ENCODE measurements around the gene CDC42EP4. TPM values are rescaled to one million over a fixed set of nuclear protein-coding genes. Genes with fewer than 3 reads are reported as not detected.

Gene CDC42EP4
- total and polyA plus RNA-seq, 2 experiments from 2014 or later: 4.4 to 19.9 TPM

DNA sequence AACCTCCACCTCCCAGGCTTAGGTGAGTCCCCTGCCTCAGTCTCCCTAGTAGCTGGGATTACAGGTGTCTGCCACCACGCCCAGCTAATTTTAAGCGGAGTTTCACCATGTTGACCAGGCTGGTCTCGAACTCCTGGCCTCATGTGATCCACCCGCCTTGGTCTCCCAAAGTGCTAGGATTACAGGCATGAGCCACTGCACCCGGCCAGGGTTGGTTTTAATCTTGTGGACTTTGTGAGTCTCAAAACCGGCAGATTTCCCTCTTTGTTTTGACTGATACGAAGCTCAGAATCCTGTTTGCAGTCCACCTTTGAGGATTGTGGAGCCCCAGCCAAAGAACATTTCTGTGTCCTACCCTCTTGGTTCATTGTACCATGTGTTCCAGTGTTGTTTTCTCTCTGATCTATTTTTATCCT lies 33.7 kb downstream of the CDC42EP4 start:
- Histone ChIP-seq H4K20me1 (replicated peaks; ENCODE audit: insufficient read depth) (no peaks in the 10 kb centered on the region), H3K36me3 (ENCODE audit: insufficient read depth) (no peaks in the 10 kb centered on the region), H3K4me1 (ENCODE audit: insufficient read depth) (0 out of 2 replicates have a peak, but pooled peaks cover 3% of the 10 kb centered on the region), H2AFZ (no peak overlapping the region), H3K27ac (ENCODE audit: low read depth) (no peak overlapping the region), H3K4me2 (no peak overlapping the region), H3K4me3 (no peak overlapping the region), H3F3A (replicated peaks; ENCODE audit: low read depth) (no peaks in the 10 kb centered on the region), H3K9me2 (ENCODE audit: insufficient read depth) (no peaks in the 10 kb centered on the region), H3K79me2 (replicated peaks; ENCODE audit: insufficient read depth) (no peaks in the 10 kb centered on the region), H3K27me3 (ENCODE audit: insufficient read depth) (no peaks in the 10 kb centered on the region)
- ATAC-seq (no peak), DNase-seq (ENCODE audit: low spot score) (no peak)
- Mint-ChIP-seq H3K27ac (no peak overlapping the region), H3K9me3 (no peaks in the 10 kb centered on the region), H3K4me3 (no peak overlapping the region), H3K27me3 (ENCODE audit: insufficient read depth, low read depth, poor library complexity) (peaks cover 9% of the 10 kb centered on the region), H3K36me3 (ENCODE audit: low read depth) (no peaks in the 10 kb centered on the region), H3K4me1 (peaks cover 11% of the 10 kb centered on the region; the same call in 2 of the 3 replicates)
- TF ChIP-seq, protein P1, sequence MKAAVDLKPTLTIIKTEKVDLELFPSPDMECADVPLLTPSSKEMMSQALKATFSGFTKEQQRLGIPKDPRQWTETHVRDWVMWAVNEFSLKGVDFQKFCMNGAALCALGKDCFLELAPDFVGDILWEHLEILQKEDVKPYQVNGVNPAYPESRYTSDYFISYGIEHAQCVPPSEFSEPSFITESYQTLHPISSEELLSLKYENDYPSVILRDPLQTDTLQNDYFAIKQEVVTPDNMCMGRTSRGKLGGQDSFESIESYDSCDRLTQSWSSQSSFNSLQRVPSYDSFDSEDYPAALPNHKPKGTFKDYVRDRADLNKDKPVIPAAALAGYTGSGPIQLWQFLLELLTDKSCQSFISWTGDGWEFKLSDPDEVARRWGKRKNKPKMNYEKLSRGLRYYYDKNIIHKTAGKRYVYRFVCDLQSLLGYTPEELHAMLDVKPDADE (IDR thresholded peaks at IDR 0.05): no peak
- TF ChIP-seq POLR2AphosphoS5 (IDR thresholded peaks at IDR 0.05; ENCODE audit: low read depth): no peak
- TF ChIP-seq, protein P2, sequence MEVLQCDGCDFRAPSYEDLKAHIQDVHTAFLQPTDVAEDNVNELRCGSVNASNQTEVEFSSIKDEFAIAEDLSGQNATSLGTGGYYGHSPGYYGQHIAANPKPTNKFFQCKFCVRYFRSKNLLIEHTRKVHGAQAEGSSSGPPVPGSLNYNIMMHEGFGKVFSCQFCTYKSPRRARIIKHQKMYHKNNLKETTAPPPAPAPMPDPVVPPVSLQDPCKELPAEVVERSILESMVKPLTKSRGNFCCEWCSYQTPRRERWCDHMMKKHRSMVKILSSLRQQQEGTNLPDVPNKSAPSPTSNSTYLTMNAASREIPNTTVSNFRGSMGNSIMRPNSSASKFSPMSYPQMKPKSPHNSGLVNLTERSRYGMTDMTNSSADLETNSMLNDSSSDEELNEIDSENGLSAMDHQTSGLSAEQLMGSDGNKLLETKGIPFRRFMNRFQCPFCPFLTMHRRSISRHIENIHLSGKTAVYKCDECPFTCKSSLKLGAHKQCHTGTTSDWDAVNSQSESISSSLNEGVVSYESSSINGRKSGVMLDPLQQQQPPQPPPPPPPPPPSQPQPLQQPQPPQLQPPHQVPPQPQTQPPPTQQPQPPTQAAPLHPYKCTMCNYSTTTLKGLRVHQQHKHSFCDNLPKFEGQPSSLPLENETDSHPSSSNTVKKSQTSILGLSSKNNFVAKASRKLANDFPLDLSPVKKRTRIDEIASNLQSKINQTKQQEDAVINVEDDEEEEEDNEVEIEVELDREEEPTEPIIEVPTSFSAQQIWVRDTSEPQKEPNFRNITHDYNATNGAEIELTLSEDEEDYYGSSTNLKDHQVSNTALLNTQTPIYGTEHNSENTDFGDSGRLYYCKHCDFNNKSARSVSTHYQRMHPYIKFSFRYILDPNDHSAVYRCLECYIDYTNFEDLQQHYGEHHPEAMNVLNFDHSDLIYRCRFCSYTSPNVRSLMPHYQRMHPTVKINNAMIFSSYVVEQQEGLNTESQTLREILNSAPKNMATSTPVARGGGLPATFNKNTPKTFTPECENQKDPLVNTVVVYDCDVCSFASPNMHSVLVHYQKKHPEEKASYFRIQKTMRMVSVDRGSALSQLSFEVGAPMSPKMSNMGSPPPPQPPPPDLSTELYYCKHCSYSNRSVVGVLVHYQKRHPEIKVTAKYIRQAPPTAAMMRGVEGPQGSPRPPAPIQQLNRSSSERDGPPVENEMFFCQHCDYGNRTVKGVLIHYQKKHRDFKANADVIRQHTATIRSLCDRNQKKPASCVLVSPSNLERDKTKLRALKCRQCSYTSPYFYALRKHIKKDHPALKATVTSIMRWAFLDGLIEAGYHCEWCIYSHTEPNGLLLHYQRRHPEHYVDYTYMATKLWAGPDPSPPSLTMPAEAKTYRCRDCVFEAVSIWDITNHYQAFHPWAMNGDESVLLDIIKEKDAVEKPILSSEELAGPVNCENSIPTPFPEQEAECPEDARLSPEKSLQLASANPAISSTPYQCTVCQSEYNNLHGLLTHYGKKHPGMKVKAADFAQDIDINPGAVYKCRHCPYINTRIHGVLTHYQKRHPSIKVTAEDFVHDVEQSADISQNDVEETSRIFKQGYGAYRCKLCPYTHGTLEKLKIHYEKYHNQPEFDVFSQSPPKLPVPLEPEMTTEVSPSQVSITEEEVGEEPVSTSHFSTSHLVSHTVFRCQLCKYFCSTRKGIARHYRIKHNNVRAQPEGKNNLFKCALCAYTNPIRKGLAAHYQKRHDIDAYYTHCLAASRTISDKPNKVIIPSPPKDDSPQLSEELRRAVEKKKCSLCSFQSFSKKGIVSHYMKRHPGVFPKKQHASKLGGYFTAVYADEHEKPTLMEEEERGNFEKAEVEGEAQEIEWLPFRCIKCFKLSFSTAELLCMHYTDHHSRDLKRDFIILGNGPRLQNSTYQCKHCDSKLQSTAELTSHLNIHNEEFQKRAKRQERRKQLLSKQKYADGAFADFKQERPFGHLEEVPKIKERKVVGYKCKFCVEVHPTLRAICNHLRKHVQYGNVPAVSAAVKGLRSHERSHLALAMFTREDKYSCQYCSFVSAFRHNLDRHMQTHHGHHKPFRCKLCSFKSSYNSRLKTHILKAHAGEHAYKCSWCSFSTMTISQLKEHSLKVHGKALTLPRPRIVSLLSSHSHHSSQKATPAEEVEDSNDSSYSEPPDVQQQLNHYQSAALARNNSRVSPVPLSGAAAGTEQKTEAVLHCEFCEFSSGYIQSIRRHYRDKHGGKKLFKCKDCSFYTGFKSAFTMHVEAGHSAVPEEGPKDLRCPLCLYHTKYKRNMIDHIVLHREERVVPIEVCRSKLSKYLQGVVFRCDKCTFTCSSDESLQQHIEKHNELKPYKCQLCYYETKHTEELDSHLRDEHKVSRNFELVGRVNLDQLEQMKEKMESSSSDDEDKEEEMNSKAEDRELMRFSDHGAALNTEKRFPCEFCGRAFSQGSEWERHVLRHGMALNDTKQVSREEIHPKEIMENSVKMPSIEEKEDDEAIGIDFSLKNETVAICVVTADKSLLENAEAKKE (CRISPR knock-in tag; IDR thresholded peaks at IDR 0.05): no peak

DNA sequence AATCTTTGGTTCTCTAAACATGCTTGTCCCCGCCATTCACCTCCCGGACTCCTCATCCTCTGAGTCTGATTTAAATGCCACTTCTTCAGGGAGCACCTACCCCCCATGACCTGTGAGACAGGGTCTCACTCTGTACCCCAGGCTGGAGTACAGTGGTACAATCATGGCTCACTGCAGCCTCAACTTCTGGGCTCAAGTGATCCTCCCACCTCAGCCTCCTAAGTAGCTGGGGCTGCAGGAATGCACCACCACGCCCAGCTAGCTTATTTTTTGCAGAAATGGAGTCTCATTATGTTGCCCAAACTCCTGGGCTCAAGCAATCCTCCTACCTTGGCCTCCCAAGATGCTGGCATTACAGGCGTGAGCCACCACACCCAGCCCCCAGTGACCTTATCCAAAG lies 37.3 kb downstream of the CDC42EP4 start:
- Histone ChIP-seq H3K4me3 (no peak overlapping the region), H3K79me2 (replicated peaks; ENCODE audit: insufficient read depth) (no peaks in the 10 kb centered on the region), H3K4me1 (ENCODE audit: insufficient read depth) (0 out of 2 replicates have a peak, but pooled peaks cover 3% of the 10 kb centered on the region), H4K20me1 (replicated peaks; ENCODE audit: insufficient read depth) (no peaks in the 10 kb centered on the region), H3K27me3 (ENCODE audit: insufficient read depth) (no peaks in the 10 kb centered on the region), H3K4me2 (no peak overlapping the region), H3F3A (replicated peaks; ENCODE audit: low read depth) (no peaks in the 10 kb centered on the region), H3K27ac (ENCODE audit: low read depth) (no peak overlapping the region), H3K36me3 (ENCODE audit: insufficient read depth) (no peaks in the 10 kb centered on the region), H2AFZ (no peak overlapping the region), H3K9me2 (ENCODE audit: insufficient read depth) (no peaks in the 10 kb centered on the region; the same call in 1 of the 2 replicates)
- ATAC-seq: no peak
- Mint-ChIP-seq H3K27me3 (ENCODE audit: insufficient read depth, low read depth, poor library complexity) (peaks cover 14% of the 10 kb centered on the region), H3K4me1 (peaks cover 9% of the 10 kb centered on the region; the same call in 2 of the 3 replicates), H3K9me3 (no peaks in the 10 kb centered on the region), H3K27ac (no peak overlapping the region; the same call in 1 of the 2 replicates), H3K4me3 (no peak overlapping the region), H3K36me3 (ENCODE audit: low read depth) (no peaks in the 10 kb centered on the region)
- no peak for DNase-seq (ENCODE audit: low spot score)
- TF ChIP-seq EZH2 (IDR thresholded peaks at IDR 0.05; ENCODE audit: low read depth, unreplicated experiment): no peak
- TF ChIP-seq EZH2phosphoT487 (IDR thresholded peaks at IDR 0.05; ENCODE audit: unreplicated experiment): no peak
- no peak for TF ChIP-seq JUNB (IDR thresholded peaks at IDR 0.05; ENCODE audit: unreplicated experiment)
